Stimulated activated CD4-positive, alpha-beta T cell treated with anti-CD3 and anti-CD28 coated beads, Interleukin-15, amount 100 ng/mL, for 1 hour (primary cell): ENCODE measurements around the gene TRAP1.

Experiments
- DNase-seq, 2 donors: peaks; one replicate each; pipeline ENCODE4 v3.0.0-alpha.2; 2020; ENCODE audit warnings: low read depth in 1 of 2, low spot score in 1 of 2

Gene TRAP1

GRCh38 chr16:3652373-3653195 lies 64.7 kb downstream of the TRAP1 start:
- DNase-seq = no peak

DNA sequence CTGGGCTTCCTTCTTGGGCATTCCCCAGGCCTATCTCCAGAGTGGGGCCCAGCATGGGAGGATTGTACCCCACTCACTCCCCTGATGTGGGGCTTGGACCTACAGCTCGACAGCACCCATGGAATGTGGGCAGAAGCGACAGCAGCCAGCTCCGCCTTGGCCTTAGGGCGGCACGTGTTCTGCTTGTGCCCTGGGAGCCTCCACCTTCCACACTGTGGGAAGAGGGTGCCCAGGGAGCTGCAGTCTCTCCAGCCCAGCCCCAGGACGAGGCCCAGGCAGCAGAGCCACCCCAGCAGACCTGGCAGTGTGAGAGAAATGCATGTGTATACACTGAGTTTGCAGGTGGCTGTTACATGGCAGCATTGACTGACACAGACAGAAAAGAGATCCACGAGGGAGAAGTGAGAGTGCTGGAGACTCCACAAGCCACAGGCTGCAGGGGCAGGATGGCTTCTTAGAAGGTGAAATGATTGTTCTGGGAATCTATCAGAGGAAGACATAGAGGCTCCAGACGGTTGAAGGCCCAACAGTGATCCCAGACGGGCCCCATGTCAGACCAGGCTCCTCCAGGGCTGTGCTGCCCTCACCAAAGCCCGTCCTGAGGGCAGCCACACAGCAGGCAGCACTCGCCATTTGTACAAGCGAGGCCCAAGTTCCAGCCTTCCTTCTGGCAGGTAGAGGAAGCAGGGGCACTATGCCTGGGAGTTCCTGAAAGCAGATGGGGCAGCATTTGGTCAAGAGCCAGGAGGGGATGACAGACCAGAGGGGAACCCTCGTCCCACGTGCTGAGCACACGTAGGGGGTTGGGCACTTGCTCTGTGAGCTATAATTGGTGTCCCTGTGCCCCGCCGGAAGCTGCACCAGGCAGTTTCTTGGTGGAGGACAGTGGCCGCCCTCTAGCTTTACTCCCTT lies 65.6 kb downstream of the TRAP1 start:
- no peak for DNase-seq

DNA sequence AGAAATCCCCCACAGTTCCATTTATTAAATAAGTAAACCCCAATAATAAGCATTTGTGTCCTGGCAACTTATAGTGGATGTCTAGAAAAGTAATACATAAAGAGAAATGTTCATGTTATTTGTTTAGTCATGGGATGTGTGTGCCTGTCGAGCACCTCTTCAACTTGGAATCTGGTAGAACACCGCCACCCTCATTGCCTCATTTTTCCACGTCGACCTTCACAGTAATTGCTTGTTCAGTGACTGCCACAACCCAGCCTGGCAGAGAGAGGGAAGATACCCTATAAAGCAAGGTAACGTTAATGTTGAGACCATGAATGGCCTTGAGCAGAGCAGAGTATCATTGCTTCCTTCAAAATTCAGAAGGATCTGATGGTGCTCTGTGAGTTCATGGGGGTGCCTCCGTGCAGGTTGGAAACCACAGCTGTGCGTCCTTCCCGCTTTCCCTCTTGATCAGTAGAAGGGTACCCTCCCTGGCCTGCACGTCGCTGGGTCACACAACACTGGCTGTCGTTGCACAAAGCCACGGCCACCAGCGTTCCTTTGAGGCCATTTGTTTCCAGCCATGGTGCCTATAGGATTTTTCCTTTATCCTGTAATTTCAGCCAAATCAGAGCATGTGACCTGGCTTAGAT lies 66.6 kb downstream of the TRAP1 start:
- no peak for DNase-seq

DNA sequence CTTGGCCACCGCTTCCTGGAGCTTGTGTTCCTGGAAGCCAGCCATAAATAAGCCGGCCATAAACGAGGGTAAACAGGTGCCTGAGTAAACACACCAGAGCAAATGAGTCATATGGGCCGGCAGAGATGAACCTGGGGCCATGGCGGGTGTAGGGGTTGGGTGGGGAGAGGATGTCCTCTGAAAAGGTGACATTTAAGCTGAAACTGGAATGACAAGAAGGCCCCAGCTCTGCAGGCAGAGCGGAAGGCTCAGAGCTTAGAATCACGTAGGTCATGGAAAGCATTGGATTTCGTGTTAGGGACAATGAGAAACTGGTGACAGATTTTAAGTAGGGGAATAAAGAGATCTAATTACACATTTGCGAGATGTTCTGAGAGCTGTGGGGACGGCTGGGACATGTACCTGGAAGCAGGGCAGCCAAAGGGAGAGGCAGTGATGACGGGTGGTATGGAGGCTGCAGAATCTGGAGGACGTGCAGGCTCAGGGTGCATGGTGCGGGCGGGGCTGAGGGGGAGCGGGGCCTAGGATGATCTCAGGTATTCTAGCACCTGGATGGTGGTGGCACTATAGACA lies 70.9 kb downstream of the TRAP1 start:
- no peak for DNase-seq

DNA sequence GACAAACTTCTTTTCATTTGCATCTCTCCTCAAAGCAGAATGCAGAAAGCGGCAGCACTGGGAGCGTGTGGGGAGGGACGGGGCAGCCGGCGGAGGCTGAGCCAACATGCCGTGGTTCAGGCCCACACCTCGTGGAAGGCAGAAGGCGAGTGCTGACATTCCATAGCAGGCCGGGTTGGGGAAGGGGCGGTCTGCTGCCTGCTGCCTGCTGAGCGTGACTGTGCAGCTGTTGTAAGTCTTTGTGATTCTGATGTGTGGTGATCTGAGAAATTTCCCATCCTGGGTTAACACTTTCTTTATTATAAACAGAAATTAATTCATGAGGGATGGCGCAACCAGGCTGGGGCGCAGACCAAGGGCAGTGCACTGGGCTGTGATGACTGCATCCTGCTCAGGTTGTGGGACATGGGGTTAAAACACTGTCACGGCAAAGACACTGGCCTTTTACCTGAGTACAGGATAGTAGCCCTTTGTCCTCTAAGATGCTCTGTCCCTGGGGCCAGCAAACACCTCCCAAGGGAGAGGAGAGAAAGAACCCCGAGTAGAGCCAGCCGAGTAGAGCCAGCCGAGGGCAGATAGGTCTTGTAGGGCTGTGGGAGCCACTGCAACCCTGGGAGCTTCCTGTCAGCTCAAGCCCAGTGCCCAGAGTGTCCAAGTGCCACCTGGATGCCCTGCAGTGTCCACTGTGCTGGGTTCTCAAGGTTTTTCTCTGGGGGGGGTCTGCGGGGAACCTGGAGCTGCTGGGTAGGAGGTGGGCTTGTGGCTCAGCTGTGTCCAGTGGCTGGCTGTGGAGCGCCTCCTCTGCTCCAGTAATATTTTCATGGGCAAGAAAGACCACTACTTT lies 71.6 kb downstream of the TRAP1 start:
- DNase-seq = no peak

GRCh38 chr16:3645108-3645503 lies 72.2 kb downstream of the TRAP1 start:
- DNase-seq = no peak

- no peak for DNase-seq
Measured at GRCh38 chr16:3643095-3643730, 74.1 kb downstream of the TRAP1 start.

GRCh38 chr16:3642397-3643094 lies 74.8 kb downstream of the TRAP1 start:
- DNase-seq = no peak

- no peak for DNase-seq
Measured at GRCh38 chr16:3641801-3642396, 75.4 kb downstream of the TRAP1 start.

- no peak for DNase-seq
Measured at GRCh38 chr16:3640632-3641501, 76.5 kb downstream of the TRAP1 start.

DNA sequence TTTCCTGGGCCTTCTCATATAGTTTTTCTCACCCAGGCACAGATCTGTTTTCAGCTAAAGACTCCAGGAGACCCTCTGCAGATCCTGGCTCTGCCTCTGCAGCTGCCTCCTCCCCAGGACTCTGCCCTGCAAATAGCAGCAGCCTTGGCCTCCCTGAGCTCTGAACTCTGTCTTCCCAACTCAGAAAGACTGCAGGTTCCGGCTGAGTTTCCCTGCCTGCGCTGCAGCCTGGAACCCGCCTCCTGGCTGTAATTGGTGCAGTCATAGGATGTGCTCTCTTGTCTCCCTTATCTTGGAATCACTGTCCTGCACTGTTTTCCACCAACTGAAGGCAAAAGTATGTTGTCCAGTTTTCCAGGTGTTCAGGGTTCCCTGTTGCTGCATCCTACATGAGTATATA lies 77.1 kb downstream of the TRAP1 start:
- DNase-seq = no peak

GRCh38 chr16:3638916-3639644 lies 78.2 kb downstream of the TRAP1 start:
- no peak for DNase-seq

DNA sequence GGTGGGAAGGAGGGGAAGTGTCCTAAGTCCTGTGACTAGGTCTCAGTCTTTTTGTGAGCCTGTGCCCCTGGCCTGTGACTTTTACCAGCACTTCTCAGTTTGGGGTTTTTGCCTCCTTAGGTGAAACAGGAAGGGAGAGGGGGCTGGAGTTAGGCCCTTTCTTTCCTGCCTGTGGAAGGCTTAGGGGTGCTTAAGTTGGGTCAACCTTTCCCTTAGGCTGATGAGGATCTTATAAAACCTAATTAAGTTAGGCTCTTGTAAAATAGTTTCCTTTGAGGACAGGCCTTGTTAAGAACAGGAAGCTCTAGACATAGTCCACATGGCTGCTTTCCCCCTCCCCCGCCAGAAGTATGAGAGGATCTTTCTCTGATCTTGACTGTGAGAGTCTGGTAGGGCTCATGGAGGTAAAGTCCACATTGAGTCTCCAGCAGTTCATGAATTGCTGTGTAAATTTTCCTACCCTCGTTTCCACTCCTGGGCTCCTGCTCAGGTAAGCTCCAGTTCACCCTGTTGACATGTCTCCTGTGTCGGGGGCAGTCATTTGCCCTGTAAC lies 79.9 kb downstream of the TRAP1 start:
- no peak for DNase-seq

GRCh38 chr16:3625911-3626732 lies 91.2 kb downstream of the TRAP1 start:
- no peak for DNase-seq

DNA sequence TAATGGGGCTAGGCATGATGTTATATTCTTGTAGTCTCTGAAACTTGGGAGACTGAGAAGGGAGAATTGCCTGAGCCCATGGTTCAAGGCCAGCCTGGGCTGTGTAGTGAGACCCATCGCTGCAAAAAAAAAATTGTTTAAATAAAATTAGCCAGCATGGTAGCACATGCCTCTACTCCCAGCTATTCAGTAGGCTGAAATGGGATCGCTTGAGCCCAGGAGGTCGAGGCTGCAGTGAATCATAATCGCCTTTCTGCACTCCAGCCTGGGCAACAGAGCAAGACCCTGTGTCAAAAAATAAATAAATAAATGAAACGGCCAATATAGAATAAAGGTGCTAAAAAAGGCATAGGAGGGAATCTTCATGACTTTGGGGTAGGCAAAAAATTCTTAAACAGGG lies 92.0 kb downstream of the TRAP1 start:
- no peak for DNase-seq

DNA sequence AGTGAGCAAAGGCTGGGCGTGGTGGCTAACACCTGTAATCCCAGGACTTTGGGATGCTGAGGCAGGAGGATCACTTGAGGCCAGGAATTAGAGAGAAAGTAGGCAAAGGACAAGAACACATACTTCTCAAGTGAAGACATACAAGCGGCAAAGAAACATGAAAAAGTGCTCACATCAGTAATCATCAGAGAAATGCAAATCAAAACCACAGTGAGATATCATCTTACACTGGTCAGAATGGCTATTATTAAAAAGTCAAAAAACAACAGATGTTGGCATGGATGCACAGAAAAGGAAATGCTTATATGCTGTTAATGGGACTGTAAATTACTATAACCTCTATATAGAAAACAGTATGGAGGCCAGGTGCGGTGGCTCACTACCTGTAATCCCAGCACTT lies 93.7 kb downstream of the TRAP1 start:
- no peak for DNase-seq
